ELR (cell line): ENCODE data around the gene MTO1.
"Not testable (repeated sequence)": the region's sequence is repeated elsewhere in the genome, so short reads cannot be mapped to it uniquely, and the experiment has no call there.

Experiments used
- DNase-seq: peaks from one replicate; pipeline ENCODE4 v3.0.0-alpha.2; 2015; ENCODE audit warnings: low read depth

Gene MTO1

GRCh38 chr6:73532293-73532692, 70.8 kb downstream of the MTO1 start:
- DNase-seq, result no peak

GRCh38 chr6:73534628-73535027, 73.1 kb downstream of the MTO1 start:
- no peak for DNase-seq

GRCh38 chr6:73537677-73538076, 76.1 kb downstream of the MTO1 start:
- no peak for DNase-seq

GRCh38 chr6:73538116-73538779, 76.7 kb downstream of the MTO1 start:
- no peak for DNase-seq

- DNase-seq, result not testable (repeated sequence)
These were observed 80.9 kb downstream of the MTO1 start for GRCh38 chr6:73542481-73542880.

GRCh38 chr6:73542891-73543290, 81.4 kb downstream of the MTO1 start:
- DNase-seq, result no peak

GRCh38 chr6:73547036-73547435, 85.5 kb downstream of the MTO1 start:
- DNase-seq, result no peak

- DNase-seq, result no peak
These were observed 87.2 kb downstream of the MTO1 start for GRCh38 chr6:73548458-73549446.

- not testable (repeated sequence) for DNase-seq
These were observed 89.6 kb downstream of the MTO1 start for GRCh38 chr6:73551115-73551514.

GRCh38 chr6:73555380-73555949, 93.9 kb downstream of the MTO1 start:
- not testable (repeated sequence) for DNase-seq

- no peak for DNase-seq
These were observed 95.3 kb downstream of the MTO1 start for GRCh38 chr6:73556836-73557235.
